ENCODE measurements around the gene MACROD2.
"Not testable (repeated sequence)": the region's sequence is repeated elsewhere in the genome, so short reads cannot be mapped to it uniquely, and the experiment has no call there.

The MACROD2 gene

DNA sequence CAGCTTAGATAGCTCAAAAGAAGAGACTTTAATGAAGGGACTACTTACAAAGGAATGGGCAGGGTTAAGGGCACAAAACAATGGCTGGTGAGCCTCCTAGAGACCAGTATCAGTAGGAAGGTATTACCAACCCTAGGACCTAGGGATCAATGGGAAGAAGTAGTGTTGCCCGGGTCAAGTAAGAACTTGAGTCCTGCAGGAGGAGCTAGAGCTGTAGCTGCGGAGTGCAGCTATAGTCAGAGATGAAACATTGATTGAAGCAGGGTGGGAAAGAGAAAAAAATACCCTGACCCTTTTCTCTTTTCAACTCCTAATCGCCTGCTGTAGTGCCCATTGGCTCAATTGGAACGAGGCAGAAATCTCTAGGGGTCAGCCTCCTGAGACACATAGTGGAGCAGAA, 198.1 kb downstream of the MACROD2 start:
- DNase-seq (ENCODE audit: low read depth) = no peak

DNA sequence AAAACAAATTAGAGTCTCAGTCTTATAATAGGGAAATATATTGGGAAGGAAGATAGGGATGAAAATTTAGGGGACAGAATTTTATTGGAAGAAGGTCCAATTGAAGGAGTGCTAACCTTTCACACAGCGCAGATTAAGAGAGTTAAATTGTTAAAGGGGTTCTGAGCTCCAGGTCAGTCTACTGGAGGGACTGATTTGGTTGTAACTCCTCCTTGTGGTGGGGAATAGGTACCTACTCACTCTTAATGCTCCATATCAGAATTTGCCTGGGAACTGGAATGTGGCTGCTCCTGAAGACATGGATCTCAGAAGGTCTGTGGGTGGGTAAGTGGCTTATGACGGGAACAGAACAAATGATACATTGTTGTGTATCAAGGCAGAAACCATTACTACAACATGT, 198.6 kb downstream of the MACROD2 start:
- no peak for DNase-seq (ENCODE audit: low read depth)

DNA sequence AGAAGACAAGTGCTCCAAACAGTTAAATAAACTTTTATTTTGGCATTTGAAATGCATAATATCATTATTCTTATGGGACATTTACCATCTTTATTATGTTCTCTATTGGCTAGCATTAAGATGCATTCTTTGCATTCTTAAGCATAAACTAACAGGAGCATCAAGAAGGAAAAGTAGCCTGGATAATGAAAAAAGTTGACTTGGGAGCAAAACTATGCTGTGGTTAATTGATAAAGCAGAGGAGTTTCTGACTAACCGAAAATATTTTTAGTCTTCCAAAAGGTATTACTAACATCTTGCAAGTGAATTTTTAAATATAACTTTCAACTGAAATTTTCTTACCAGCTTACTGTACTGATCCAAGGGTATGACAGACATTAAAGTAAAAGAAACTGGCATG, 201.8 kb downstream of the MACROD2 start:
- DNase-seq (ENCODE audit: low read depth) = no peak

DNA sequence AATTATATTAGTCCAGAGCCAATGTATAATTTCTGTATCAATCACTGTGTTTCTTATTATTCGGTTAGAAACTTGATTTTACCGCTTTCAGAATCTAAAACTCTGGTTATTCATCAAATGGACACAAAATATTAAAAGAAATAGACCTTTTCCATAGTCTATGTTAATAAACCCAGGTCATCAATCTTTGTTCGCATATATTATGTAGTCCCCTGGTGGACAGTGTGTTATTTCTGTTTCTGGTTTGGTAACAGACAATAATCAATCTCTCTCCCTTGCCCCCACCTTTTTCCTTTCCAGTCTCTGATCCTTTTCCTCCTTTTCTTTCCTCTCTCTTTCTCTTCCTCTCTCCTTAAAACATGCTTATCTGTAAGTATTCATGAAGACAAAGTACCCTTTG, 203.1 kb downstream of the MACROD2 start:
- DNase-seq (ENCODE audit: low read depth) = no peak

DNA sequence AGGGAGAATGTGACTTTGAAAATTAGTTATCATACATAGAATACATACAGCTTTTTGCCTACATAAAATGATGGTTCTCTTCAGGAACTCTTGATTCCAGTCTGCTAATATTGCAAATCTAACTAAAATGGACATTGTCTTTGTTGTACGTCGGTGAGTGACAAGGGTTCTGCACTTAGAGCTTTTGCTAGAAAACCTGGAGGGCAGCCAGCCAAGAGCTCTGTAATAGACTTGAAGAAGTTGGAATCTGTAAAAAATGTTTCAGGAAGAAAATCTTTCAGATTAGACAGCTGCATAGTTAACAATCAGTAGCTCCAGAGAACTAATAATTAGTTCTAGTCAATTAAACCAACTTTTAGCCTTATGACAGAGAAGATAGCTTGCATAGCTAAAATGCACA, 203.8 kb downstream of the MACROD2 start:
- DNase-seq (ENCODE audit: low read depth) = no peak

DNA sequence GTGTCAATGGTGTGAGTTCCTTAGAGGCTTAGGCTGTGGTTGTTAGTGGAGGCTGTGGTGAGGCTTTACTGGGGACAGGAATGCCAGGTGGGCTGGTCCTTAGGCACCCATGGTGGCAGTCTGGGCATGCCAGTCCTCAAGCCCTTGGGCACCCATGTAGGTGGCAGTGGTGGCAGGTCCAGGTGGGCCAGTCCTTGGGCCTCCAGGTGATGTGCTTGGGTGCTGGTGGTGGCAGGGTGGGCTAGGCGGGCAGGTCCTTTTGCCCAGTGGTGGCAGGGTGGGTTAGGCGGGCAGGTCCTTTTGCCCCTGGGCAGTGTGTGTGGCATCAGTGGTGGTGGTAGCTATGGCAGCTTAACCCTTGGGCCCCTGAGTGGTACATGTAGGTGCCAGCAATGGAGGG, 208.3 kb downstream of the MACROD2 start:
- no peak for DNase-seq (ENCODE audit: low read depth)

DNA sequence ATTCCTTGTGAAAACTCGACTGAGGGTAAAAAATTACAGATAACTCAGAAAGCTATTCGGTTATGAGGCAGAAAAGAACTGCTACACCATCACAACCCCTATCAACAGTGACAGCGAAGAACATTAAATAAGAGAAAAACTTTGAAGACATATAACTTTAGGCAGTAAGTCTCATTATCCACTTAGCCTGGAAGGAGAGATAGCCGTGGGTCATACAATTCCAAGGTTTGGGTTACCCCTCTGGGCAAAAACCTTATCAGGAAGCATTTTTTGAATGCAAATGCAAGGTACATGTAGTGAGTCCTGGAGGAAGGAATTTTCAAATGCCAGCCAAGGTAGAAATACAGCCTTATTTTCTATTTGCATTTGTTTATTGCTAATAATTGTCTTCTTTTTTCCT, 212.3 kb downstream of the MACROD2 start:
- no peak for DNase-seq (ENCODE audit: low read depth)

DNA sequence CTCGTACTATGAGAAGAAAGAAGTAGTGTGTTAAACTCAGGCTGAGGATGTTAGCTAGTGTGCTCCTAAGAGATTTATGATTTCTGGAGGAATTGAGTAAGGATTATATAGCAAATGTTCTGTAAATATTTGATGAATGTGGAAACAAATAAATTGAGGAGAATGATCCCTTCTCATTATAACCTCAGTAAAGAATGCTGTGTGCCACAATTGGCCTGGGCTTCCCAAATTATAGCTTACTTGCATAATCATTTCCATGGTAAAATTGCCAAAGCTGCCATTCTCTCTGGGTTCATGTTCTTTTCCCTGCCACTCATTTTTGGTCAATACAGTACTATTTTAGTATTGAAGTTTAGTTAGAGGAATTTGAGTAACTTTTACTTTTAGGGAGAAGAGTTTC, 213.6 kb downstream of the MACROD2 start:
- DNase-seq (ENCODE audit: low read depth) = no peak

DNA sequence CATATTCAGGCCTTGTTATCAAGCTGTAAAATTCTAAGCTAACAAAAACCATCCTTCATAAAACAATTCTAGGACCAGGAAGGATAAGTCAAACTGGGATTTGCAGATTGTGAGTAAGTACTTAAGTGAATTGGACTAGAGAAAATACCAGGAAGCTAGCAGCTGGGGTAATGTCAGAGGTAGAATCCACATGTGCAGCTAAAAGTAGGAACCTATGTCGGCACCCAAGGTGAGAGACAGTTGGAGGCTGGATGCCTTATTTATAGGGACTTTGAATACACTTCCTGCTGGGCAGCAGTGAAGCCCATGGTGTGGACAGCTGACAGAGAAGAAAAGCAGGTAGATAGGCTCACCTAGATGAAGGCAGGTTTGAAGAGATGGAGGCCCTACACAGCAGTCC, 214.8 kb downstream of the MACROD2 start:
- no peak for DNase-seq (ENCODE audit: low read depth)

DNA sequence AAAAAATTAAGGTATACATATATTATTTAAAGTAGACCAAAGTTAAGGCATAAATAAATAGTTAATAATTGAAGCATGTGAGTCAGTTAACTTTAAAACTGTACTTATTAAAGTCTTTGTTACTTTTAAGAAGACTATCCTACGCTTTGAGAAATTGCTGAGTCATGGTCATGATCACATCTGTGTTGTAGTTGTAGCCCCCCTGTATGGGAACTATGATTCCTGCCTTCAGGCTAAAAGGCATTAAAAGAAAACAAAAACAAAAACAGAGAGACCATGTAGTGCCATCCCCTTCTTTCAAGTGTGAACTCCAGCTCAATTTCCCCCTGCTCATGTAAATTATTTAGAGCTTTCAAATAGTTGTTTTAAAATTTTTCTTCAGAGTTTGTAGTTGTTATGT, 218.7 kb downstream of the MACROD2 start:
- DNase-seq (ENCODE audit: low read depth) = no peak

DNA sequence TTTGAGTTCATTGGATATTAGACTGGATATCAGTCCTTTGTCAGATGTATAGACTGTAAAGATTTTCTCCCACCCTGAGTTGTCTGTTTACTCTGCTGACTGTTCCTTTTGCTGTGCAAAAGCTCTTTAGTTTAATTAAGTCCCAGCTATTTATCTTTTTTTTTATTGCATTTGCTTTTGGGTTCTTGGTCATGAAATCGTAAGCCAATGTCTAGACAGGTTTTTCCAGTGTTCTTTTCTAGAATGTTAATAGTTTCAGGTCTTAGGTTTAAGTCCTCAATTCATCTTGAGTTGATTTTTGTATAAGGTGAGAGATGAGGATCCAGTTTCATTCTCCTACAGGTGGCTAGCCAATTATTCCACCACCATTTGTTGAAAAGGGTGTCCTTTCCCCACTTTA, 220.6 kb downstream of the MACROD2 start:
- not testable (repeated sequence) for DNase-seq (ENCODE audit: low read depth)

DNA sequence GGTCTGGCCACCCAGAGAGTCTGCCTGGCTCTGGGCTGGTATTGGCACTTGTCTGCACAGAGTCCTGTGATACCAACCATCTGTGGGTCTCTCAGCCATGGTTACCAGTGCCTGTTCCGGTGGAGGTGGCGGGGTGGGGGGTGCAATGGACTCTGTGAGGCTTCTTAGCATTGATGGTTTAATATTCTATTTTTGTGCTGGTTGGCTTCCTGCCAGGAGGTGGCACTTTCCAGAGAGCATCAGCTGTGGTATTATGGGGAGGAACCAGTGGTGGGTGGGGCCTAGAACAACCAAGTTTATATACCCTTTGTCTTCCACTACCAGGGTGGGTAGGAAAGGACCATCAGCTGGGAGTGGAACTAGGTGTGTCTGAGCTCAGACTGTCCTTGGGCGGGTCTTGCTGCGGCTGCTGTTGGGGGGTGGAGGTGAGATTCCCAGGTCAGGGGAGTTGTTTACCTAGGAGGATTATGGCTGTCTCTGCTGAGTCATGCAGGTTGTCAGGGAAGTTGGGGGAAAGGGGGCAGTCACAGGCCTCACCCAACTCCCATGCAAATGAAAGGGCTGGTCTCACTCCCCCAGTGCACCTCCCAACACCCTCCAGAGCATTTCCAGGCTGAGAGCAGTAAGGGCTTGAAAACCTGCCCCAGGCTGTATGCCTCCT, 224.6 kb downstream of the MACROD2 start:
- no peak for DNase-seq (ENCODE audit: low read depth)

DNA sequence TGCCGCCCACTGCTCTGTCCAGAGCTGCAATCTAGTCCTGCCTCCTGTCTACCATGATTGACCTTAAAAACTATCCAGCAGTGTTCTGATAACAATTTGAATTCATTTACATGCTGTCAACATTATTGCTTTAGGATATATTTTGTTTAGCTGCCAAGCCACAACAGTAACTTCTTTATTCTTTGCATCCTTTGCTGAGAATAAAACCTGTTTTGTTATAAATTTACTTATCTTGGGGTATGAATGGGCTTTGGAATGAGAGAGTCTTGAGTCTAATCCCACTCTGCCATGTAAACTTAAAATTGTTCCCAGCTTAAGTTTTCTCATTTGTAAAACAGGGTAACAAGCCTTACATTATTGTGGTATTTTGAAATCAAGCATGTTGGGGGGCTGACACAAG, 225.7 kb downstream of the MACROD2 start:
- DNase-seq (ENCODE audit: low read depth) = no peak

DNA sequence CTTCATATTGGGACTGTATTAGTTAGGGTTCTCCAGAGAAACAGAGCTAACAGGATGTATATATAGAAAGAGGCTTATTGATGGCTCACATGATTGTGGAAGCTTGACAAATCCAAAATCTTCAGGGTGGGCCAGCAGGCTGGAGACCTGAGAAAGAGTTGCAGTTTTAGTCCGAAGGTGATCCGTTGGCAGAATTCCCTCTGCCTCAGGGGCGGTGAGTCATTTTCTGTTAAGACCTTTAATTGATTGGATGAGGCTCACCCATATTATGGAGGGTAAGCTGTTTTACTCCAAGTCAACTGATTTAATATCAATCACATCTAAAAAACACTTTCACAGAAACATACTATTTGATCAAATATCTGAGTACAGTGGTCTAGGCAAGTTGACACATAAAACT, 228.5 kb downstream of the MACROD2 start:
- no peak for DNase-seq (ENCODE audit: low read depth)

DNA sequence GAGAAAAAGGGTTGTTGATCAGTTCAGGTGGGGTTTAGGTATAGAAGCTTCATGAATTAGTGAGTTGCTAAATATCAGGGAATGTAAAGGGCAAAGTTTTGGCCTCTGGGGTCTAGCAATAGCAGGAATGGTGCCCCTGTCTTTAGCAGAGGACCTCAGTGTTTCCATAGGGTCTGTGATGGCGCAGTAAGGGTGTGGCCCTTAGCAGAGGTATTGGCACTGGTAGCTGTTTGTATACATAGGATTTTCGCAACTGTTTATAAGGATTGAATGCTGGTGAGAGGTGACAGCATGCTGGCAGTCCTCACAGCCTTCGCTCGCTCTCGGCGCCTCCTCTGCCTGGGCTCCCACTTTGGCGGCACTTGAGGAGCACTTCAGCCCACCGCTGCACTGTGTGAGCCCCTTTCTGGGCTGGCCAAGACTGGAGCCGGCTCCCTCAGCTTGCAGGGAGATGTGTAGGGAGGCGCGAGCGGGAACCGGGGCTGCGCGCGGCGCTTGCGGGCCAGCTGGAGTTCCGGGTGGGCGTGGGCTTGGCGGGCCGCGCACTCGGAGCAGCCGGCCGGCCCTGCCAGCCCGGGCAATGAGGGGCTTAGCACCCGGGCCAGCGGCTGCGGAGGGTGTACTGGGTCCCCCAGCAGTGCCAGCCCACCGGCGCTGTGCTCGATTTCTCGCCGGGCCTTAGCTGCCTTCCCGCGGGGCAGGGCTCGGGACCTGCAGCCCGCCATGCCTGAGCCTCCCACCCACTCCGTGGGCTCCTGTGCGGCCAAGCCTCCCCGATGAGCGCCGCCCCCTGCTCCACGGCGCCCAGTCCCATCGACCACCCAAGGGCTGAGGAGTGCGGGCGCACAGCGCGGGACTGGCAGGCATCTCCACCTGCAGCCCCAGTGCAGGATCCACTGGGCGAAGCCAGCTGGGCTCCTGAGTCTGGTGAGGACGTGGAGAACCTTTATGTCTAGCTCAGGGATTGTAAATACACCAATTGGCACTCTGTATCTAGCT, 231.0 kb downstream of the MACROD2 start:
- DNase-seq (ENCODE audit: low read depth) = not testable (repeated sequence)

DNA sequence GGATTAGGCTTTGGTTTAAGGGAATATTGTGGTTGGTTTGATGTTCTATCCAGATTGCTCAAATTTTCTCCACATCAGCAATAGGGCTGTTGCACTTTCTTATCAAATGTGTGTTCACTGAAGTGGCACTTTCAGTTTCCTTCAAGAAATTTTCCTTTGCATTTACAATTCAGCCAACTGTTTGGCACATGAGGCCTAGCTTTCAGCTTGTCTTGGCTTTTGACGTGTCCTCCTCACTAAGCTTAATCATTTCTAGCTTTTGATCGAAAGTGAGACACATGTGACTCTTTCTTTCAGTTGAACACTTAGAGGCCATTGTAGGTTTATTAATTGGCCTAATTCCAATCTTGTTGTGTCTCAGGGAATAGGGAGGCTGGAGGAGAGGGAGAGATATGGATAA, 237.3 kb downstream of the MACROD2 start:
- no peak for DNase-seq (ENCODE audit: low read depth)

DNA sequence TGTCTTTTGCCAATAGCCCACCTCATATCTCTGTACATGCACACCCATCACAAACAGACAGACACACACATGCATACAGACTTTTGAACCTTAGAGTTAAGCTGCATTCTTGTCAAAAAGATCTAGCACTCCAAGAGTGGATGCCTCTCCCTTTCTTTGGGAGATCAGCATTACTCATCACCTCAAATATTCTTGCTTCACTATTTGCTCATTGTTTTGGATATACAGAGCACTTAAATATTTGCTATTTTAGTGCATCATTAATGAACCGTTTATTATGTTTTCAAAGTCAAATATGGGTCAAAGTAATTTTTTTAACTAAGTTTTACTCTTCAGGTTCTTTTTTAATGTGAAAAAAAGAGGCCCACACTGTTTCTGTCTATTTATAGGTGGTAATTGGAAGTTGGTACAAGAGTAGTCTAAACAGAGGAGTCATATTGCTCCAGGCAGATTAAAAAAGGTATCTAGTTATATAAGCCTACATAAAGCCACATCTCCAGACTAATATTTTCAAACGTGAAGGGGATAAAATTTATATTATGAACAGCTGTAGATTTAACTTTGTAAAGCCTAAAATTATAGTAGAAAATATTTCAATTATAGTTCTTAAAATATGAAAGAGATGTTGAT, 239.5 kb downstream of the MACROD2 start:
- no peak for DNase-seq (ENCODE audit: low read depth)

DNA sequence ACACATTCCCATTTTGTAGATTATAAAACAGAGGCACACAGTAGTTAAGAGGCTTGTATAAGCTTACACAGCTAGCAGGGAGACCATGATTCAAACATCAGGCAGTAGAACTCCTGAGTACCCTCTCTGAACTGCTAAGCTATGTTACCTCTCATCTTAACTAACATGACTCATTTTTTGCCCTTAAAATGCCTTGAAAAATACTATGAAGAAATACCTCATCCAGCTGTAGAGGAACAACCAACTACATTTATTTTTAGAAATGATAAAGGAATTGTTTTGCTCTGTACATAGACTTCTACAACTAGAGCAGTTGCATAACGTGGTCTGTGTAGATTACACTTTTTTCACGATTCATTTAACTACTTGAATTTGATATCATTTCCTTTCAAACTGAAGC, 240.0 kb downstream of the MACROD2 start:
- DNase-seq (ENCODE audit: low read depth) = no peak

DNA sequence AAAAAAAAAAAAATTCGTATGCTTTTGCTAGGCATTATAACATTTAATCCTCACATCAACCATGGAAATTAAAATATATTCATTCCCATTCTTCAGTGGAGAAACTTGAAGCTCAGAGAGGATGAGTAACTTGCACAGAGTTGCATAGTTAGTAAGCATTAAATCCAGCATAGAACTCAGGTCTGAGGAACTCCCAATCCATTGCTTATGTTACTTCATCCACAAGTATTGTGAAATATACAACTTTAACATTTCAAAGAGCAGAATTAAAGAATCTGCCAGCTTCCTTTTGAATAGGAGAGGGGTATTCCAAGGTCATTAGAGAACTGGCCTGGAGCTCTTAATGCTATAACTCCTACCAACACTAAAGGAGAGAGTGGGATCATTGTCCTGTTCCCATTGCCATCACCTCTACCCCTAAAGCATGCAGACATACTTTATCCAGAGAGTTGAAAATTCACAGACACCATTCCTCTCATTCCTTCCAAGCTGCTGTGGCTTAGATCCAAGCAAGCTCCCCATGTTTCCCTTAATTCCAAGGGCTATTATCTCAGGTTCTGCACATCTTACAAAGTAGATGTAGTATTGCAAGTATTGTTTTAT, 250.2 kb downstream of the MACROD2 start:
- no peak for DNase-seq (ENCODE audit: low read depth)

DNA sequence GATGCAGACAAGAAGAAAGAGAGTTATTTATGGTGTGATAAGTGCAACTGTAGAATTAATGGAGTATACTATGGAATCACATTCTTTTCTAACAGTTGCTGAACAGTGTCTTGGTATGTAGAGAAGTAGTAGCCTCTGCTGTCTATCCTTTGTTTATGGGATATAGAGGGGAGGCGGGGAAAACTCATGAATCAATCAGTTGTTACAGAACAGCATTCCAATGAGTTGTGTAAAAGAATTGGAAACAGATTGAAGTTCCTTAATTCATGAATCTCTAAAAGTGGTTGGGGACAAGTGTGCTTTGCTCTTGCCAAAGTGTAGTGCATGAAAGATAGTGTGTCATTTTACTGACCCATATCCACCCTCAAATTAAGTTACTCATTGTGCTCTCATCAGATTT, 264.4 kb downstream of the MACROD2 start:
- DNase-seq (ENCODE audit: low read depth) = no peak

DNA sequence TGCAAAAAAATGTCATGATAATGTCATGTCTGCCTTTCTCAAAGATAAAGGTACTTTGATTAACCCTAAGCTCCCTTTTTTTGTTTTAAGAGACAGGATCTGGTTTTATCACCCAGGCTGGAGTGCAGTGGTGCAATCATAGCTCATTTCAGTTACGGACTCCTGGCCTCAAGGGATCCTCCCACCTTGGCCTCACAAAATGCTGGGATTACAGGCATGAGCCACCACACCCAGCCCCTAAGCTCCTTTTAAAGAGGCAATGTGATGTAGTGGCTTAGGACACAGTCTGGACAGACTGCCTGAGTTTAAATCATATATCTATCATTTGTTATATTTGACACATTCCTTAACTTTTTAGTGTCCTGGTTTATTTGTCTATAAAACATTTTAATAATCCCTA, 265.1 kb downstream of the MACROD2 start:
- DNase-seq (ENCODE audit: low read depth) = no peak

DNA sequence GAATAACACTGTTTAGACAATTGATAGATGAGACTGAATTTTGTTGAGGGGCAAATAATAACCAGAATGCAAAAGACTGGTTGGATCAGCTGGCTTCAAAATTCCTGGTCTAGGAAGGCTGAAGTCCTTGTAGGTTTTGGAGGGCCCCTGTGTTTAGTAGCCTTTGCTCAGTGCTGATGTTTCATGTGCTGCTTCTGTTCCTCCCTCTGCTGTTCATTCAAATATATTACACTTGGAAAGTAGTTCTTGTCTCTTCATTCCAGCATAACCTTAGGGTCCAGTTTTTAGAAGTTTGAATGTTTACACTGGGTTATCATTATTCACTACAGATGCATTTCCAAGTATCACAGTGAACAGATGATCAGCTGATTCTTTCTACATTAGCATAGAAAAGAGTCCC, 269.6 kb downstream of the MACROD2 start:
- no peak for DNase-seq (ENCODE audit: low read depth)

DNA sequence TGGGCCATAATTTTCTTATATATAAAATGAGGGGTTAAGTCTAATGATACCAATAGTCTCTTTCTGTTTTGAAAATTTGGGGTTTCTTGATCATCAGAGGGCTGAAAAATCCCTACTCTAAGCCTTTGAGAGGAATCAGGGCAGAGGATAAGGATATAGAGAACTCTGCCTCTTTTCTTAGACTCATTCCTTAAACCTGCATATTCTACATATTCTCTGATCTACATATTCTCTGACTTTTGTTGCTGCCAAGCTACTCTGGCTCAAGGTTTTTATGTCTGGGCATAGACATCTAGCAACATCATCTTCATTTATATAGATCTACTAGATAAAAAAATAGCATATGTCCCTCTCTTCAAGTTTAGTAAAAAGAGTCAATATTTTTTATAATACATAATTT, 270.9 kb downstream of the MACROD2 start:
- DNase-seq (ENCODE audit: low read depth) = no peak

All from T follicular helper cell (primary cell).